ENCODE data around the gene MRPL16. TPM values are rescaled to one million over a fixed set of nuclear protein-coding genes. Genes with fewer than 3 reads are reported as not detected.

The MRPL16 gene
- total RNA-seq, 1 experiment from 2014 or later, result 78.9 TPM

- TF ChIP-seq MAX (CRISPR knock-in tag; IDR thresholded peaks at IDR 0.05) (peak; percentile 81), CBFB (CRISPR knock-in tag; IDR thresholded peaks at IDR 0.05; ENCODE audit: low read depth) (no peak)
These were observed at the start of gene MRPL16 (continued) for GRCh38 chr11:59810189-59810910.

- H3K4me3 Mint-ChIP-seq, result no peak overlapping the region
- no peak overlapping the region for H3K27ac Mint-ChIP-seq
- TF ChIP-seq ZNF396 (CRISPR knock-in tag; IDR thresholded peaks at IDR 0.05; ENCODE audit: borderline replicate concordance) (no peak), CBFB (CRISPR knock-in tag; IDR thresholded peaks at IDR 0.05; ENCODE audit: low read depth) (no peak), NFE2L1 (CRISPR knock-in tag; IDR thresholded peaks at IDR 0.05) (no peak), AFF4 (CRISPR knock-in tag; IDR thresholded peaks at IDR 0.05; ENCODE audit: borderline replicate concordance) (no peak), ZNF138 (CRISPR knock-in tag; conservative IDR thresholded peaks at IDR 0.05) (no peak), ATF6 (CRISPR knock-in tag; IDR thresholded peaks at IDR 0.05) (no peak), CTCF (IDR thresholded peaks at IDR 0.05) (no peak), NFATC4 (CRISPR knock-in tag; IDR thresholded peaks at IDR 0.05) (no peak), JAZF1 (CRISPR knock-in tag; IDR thresholded peaks at IDR 0.05) (no peak), ZNF317 (CRISPR knock-in tag; IDR thresholded peaks at IDR 0.05; ENCODE audit: borderline replicate concordance, low read depth) (no peak), ZNF232 (CRISPR knock-in tag; IDR thresholded peaks at IDR 0.05) (no peak), IRF1 (CRISPR knock-in tag; IDR thresholded peaks at IDR 0.05) (no peak), HMGXB4 (CRISPR knock-in tag; IDR thresholded peaks at IDR 0.05) (no peak), SMAD3 (CRISPR knock-in tag; IDR thresholded peaks at IDR 0.05; ENCODE audit: borderline replicate concordance) (no peak), FOXK1 (CRISPR knock-in tag; IDR thresholded peaks at IDR 0.05) (no peak), E2F4 (CRISPR knock-in tag; IDR thresholded peaks at IDR 0.05; ENCODE audit: borderline replicate concordance, low read depth) (no peak)
- DNase-seq (ENCODE audit: low spot score) (no peak), ATAC-seq (no peak)
- H3K4me1 Mint-ChIP-seq, result peaks cover 16% of the 10 kb centered on the region
- no peaks in the 10 kb centered on the region for H3K27me3 Mint-ChIP-seq (ENCODE audit: low read depth)
- ChIA-PET POLR2A (no interaction called here), CTCF (no interaction called here)
- H3K36me3 Mint-ChIP-seq, result no peaks in the 10 kb centered on the region
- no peaks in the 10 kb centered on the region for H3K9me3 Mint-ChIP-seq
These were observed 49.1 kb upstream of the MRPL16 start for GRCh38 chr11:59859673-59860072.
